Activated CD8-positive, alpha-beta T cell treated with anti-CD3 and anti-CD28 coated beads for 36 hours (primary cell): ENCODE results near the gene EEF2K. TPM values are rescaled to one million over a fixed set of nuclear protein-coding genes. Genes with fewer than 3 reads are reported as not detected.
"Not testable (repeated sequence)": the region's sequence is repeated elsewhere in the genome, so short reads cannot be mapped to it uniquely, and the experiment has no call there.

ENCODE experiments used
- ATAC-seq: fragments of 200-7000 bp; cut with Tn5 transposase; one replicate; pipeline ENCODE4 v1.10.0; 2021; ENCODE audit warnings: mild to moderate bottlenecking, moderate library complexity
- CTCF ChIA-PET: fragments of 350-600 bp; sonication (Branson Sonifier 250); formaldehyde crosslinking; loops from one replicate; lab custom pipeline; 2021; ENCODE audit warnings: antibody characterized with exemption; lab: Charles Lee
- POLR2A ChIA-PET: fragments of 350-600 bp; sonication (Branson Sonifier 250); formaldehyde crosslinking; loops from one replicate; lab custom pipeline; 2021; ENCODE audit warnings: antibody characterized with exemption; lab: Charles Lee
- DNase-seq: peaks from one replicate; pipeline ENCODE4 v3.0.0-alpha.2; 2020
- H3K27ac Mint-ChIP-seq: one replicate; pipeline ENCODE4 v1.8.0; 2021; ENCODE audit warnings: mild to moderate bottlenecking, mixed read lengths
- H3K27me3 Mint-ChIP-seq: one replicate; pipeline ENCODE4 v1.8.0; 2021; ENCODE audit warnings: mixed read lengths
- H3K36me3 Mint-ChIP-seq: one replicate; pipeline ENCODE4 v1.8.0; 2021; ENCODE audit warnings: low read depth, mixed read lengths
- H3K4me1 Mint-ChIP-seq: one replicate; pipeline ENCODE4 v1.8.0; 2021; ENCODE audit warnings: low read depth, mixed read lengths
- H3K4me3 Mint-ChIP-seq: one replicate; pipeline ENCODE4 v1.8.0; 2021; ENCODE audit warnings: mild to moderate bottlenecking, moderate library complexity, mixed read lengths
- H3K9me3 Mint-ChIP-seq: one replicate; pipeline ENCODE4 v1.8.0; 2021; ENCODE audit warnings: mixed read lengths
- CTCF ChIP-seq: fragments of 200-600 bp; IDR thresholded peaks from one replicate; pipeline ENCODE4 v1.8.0; 2022; ENCODE audit warnings: antibody characterized with exemption, mild to moderate bottlenecking
- intact Hi-C: fragments of 100-400 bp; cut with micrococcal nuclease; formaldehyde crosslinking; loops from one replicate; pipeline ENCODE4 v1.10.0; 2022
- total RNA-seq, 2 experiments: library from RNA; stranded (reverse); gene quantifications; one replicate each; pipeline ENCODE4 v1.2.3, GENCODE V29; 2021

The EEF2K gene
- total RNA-seq, 2 experiments from 2014 or later = 28.6 to 31.2 TPM

- DNase-seq (no peak), ATAC-seq (no peak)
- peaks cover 8% of the 10 kb centered on the region for H3K9me3 Mint-ChIP-seq
- no peak for TF ChIP-seq CTCF
- ChIA-PET POLR2A (interaction anchor here (0.7 to 8.7 kb wide), 4 partner anchors 12 to 158 kb away, joined by 3 to 113 read pairs (median 5); partner anchors contain the start of gene EEF2K), CTCF (interaction anchor here (1.4 to 3.0 kb wide), 6 partner anchors 11 to 157 kb away, joined by 3 to 41 read pairs (median 9); partner anchors contain the start of genes EEF2K and POLR3E)
- peaks cover 12% of the 10 kb centered on the region for H3K36me3 Mint-ChIP-seq
- intact Hi-C loops = loop anchor here (2.0 kb wide), 1 partner anchor 101 kb away; the partner anchor contains the start of gene POLR3E
- peak overlapping the region; percentile 82 for H3K4me3 Mint-ChIP-seq
- H3K4me1 Mint-ChIP-seq = peaks cover 44% of the 10 kb centered on the region
- H3K27me3 Mint-ChIP-seq = peaks cover 2% of the 10 kb centered on the region
- H3K27ac Mint-ChIP-seq = peak overlapping the region; percentile 67
These were observed 10.7 kb upstream of the EEF2K start for GRCh38 chr16:22195445-22195694.

GRCh38 chr16:22195695-22196558, 10.2 kb upstream of the EEF2K start:
- peak overlapping the region; percentile 82 for H3K4me3 Mint-ChIP-seq
- H3K27me3 Mint-ChIP-seq = peaks cover 2% of the 10 kb centered on the region
- ChIA-PET CTCF (interaction anchor here (0.6 to 3.0 kb wide), 10 partner anchors 11 to 157 kb away, joined by 3 to 41 read pairs (median 6); partner anchors contain the start of genes EEF2K and POLR3E), POLR2A (interaction anchor here (0.6 to 8.7 kb wide), 6 partner anchors 12 to 158 kb away, joined by 3 to 113 read pairs (median 5); partner anchors contain the start of gene EEF2K)
- peak; percentile 96 for TF ChIP-seq CTCF
- H3K27ac Mint-ChIP-seq = peak overlapping the region; percentile 85
- DNase-seq (peak; percentile 95), ATAC-seq (peak; percentile 12)
- peaks cover 12% of the 10 kb centered on the region for H3K36me3 Mint-ChIP-seq
- H3K9me3 Mint-ChIP-seq = peaks cover 8% of the 10 kb centered on the region
- intact Hi-C loops = loop anchor here (2.0 kb wide), 1 partner anchor 101 kb away; the partner anchor contains the start of gene POLR3E
- peaks cover 44% of the 10 kb centered on the region for H3K4me1 Mint-ChIP-seq

- ChIA-PET CTCF (interaction anchor here (0.6 to 3.0 kb wide), 5 partner anchors 10 to 105 kb away, joined by 3 to 41 read pairs (median 5); partner anchors contain the start of genes EEF2K and POLR3E), POLR2A (interaction anchor here (0.6 to 8.7 kb wide), 4 partner anchors 11 to 103 kb away, joined by 3 to 113 read pairs (median 8); partner anchors contain the start of gene EEF2K)
- peaks cover 12% of the 10 kb centered on the region for H3K36me3 Mint-ChIP-seq
- DNase-seq, intact Hi-C loops, H3K27me3 Mint-ChIP-seq, H3K9me3 Mint-ChIP-seq, ATAC-seq: not testable (repeated sequence)
- peak overlapping the region; percentile 82 for H3K4me3 Mint-ChIP-seq
- peaks cover 44% of the 10 kb centered on the region for H3K4me1 Mint-ChIP-seq
- peak overlapping the region; percentile 42 for H3K27ac Mint-ChIP-seq
These were observed 9.4 kb upstream of the EEF2K start for GRCh38 chr16:22196559-22197168.

- no peak for TF ChIP-seq CTCF
- DNase-seq = no peak
- Mint-ChIP-seq H3K4me1 (peaks cover 28% of the 10 kb centered on the region), H3K4me3 (no peak overlapping the region), H3K9me3 (peaks cover 4% of the 10 kb centered on the region), H3K27ac (peak overlapping the region; percentile 52), H3K36me3 (peaks cover 10% of the 10 kb centered on the region), H3K27me3 (peaks cover 2% of the 10 kb centered on the region)
- intact Hi-C loops = no loop called here
- ChIA-PET CTCF (interaction anchor here (1.4 kb wide), 1 partner anchor 98 kb away, joined by 4 read pairs; no protein-coding TSS in a partner anchor), POLR2A (interaction anchor here (0.7 to 1.5 kb wide), 4 partner anchors 8 to 100 kb away, joined by 3 to 4 read pairs (median 3); partner anchors contain the start of gene EEF2K)
- no peak for ATAC-seq
These were observed 7.4 kb upstream of the EEF2K start for GRCh38 chr16:22198547-22199293.
